Adipocyte (in vitro differentiated cells): ENCODE measurements around the gene C20orf144.
A peak's percentile ranks its signal among the peaks of the same experiment; 100 is the strongest.

Experiments
- DNase-seq: peaks from one replicate; pipeline ENCODE4 v3.0.0-alpha.2; 2015; ENCODE audit warnings: low read depth
- H3K27me3 ChIP-seq: replicated peaks from 2 replicates; pipeline ENCODE4 v1.7.0; 2013; ENCODE audit warnings: mild to moderate bottlenecking, low read length, moderate library complexity; ENCODE audit not compliant: control insufficient read depth, insufficient read depth
- H3K36me3 ChIP-seq: 2 replicates; pipeline ENCODE4 v1.7.0; 2013; ENCODE audit warnings: low read length, mild to moderate bottlenecking, moderate library complexity; ENCODE audit not compliant: control insufficient read depth, insufficient read depth, severe bottlenecking
- H3K4me1 ChIP-seq: 2 replicates; pipeline ENCODE4 v1.7.0; 2013; ENCODE audit warnings: mild to moderate bottlenecking, low read length, moderate library complexity; ENCODE audit not compliant: control insufficient read depth, insufficient read depth
- H3K4me3 ChIP-seq: 2 replicates; pipeline ENCODE4 v1.7.0; 2013; ENCODE audit warnings: mild to moderate bottlenecking, low read length, moderate library complexity
- H3K9ac ChIP-seq: 2 replicates; pipeline ENCODE4 v1.7.0; 2013; ENCODE audit warnings: mild to moderate bottlenecking, low read length, moderate library complexity
- H3K9me3 ChIP-seq: 2 replicates; pipeline ENCODE4 v1.7.0; 2013; ENCODE audit warnings: mild to moderate bottlenecking, low read length, moderate library complexity; ENCODE audit not compliant: control insufficient read depth

C20orf144 gene

GRCh38 chr20:33684533-33685327 is 22.6 kb downstream of the C20orf144 start:
- no peak for DNase-seq
- H3K4me1 ChIP-seq: peaks cover 52% of the 10 kb centered on the region
- H3K27me3 ChIP-seq: no peaks in the 10 kb centered on the region
- H3K9ac ChIP-seq: peak overlapping the region; percentile 76
- no peaks in the 10 kb centered on the region for H3K9me3 ChIP-seq
- H3K36me3 ChIP-seq: no peaks in the 10 kb centered on the region
- peak overlapping the region; percentile 78 for H3K4me3 ChIP-seq

DNA sequence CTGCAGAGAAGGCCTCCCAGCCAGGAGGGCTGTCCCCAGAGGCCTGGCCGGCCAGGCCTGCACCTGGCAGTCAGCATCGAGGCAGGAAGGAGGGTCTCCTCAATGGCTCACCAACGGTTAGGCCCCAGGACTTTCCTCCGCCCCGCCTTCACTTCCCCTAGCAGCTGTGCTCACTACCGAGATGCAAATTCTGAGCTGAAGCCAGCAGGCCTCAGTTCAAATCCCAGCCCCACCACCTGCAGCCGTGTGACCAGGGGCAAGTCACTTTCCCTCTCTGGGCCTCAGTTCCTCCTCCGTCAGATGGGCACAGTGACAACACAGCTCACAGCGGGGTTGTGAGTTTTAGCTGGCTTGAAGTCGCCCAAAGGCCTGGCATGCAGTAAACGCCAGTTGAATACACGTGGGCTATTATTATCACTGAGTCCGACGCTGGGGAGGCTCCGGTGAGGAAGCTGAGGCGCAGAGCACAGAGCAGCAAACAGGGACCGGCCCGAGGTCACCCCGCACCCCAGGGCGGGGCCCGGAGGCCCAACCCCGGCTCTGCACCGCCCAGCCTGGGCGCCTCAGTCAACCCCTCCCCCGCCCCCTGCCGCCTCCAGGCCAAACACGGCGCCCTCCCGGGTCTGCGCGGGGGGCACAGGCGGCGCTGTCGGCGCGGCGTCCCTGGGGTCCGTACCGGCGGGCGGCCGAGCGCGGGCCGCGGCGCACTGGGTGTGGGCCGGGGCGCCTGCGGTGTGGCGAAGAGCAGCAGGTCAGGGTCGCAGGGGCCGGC is 23.4 kb downstream of the C20orf144 start:
- peaks cover 51% of the 10 kb centered on the region for H3K4me1 ChIP-seq
- H3K4me3 ChIP-seq: peak overlapping the region; percentile 78
- peak; percentile 38 for DNase-seq
- H3K36me3 ChIP-seq: no peaks in the 10 kb centered on the region
- H3K27me3 ChIP-seq: no peaks in the 10 kb centered on the region
- no peaks in the 10 kb centered on the region for H3K9me3 ChIP-seq
- H3K9ac ChIP-seq: peak overlapping the region; percentile 76

GRCh38 chr20:33686100-33686983 is 24.2 kb downstream of the C20orf144 start, which contains the start of gene E2F1:
E2F1 (minus strand) TSS chr20:33686385; CDS start chr20:33686264, 121 bp downstream.
- H3K9ac ChIP-seq: peak within 1 kb of the TSS; percentile 76
- H3K4me1 ChIP-seq: peaks cover 43% of the 10 kb centered on the region
- peak; percentile 99 for DNase-seq
- H3K9me3 ChIP-seq: no peaks in the 10 kb centered on the region
- peak within 1 kb of the TSS; percentile 78 for H3K4me3 ChIP-seq
- H3K36me3 ChIP-seq: no peaks in the 10 kb centered on the region
- H3K27me3 ChIP-seq: no peaks in the 10 kb centered on the region

- Histone ChIP-seq H3K9ac (peak overlapping the region; percentile 55), H3K27me3 (no peaks in the 10 kb centered on the region), H3K4me3 (peak overlapping the region; percentile 76), H3K9me3 (no peaks in the 10 kb centered on the region), H3K4me1 (peaks cover 42% of the 10 kb centered on the region), H3K36me3 (no peaks in the 10 kb centered on the region)
- no peak for DNase-seq
Observed at GRCh38 chr20:33686984-33687366, 24.8 kb downstream of the C20orf144 start.

GRCh38 chr20:33687370-33687915 is 25.3 kb downstream of the C20orf144 start:
- H3K36me3 ChIP-seq: no peaks in the 10 kb centered on the region
- peaks cover 42% of the 10 kb centered on the region for H3K4me1 ChIP-seq
- DNase-seq: no peak
- H3K4me3 ChIP-seq: no peak overlapping the region
- H3K9me3 ChIP-seq: no peaks in the 10 kb centered on the region
- H3K9ac ChIP-seq: no peak overlapping the region
- H3K27me3 ChIP-seq: no peaks in the 10 kb centered on the region

DNA sequence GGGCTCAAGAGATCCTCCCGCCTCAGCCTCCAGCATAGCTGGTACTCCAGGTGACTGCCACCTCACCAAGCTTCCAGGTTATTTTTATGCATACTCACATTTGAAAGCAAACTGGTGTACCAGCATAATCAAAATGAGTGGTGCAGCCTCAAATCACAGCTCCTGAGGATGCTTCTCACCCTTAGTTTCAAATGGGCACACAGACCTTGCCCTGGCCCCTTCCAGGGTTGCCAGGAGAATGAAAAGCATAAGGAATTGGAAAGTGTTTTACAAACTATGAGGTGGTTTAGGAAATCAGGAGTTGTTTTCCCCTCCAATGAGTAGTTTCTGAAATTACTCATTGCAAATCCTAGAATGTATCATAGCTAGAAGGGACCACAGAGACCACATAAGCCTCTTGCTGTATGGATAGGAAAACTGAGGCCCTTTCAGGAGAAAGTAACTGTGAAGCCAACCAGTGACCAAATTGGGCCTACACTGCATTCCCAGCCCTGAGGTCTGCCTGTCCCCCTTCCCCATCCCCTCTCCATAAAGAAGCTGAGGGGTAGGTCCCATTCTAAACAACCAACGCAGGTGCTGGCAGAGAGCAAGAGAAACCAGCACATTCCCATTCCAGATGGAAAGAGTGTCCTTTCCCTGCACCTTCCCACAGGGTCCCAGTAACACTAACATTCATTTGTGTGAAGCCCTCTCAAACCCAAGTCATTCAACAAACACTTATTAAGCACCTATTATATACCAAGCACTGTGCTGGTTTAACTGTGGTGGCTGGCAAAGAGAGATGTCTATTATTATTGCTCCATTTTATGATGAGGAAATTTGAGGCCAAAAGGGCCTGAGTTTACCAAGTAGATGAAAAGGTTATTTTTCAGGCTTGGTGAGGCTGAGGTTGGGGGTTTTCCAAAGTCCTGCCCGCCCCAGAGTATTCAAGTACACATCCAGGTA is 26.1 kb downstream of the C20orf144 start:
- H3K9ac ChIP-seq: no peak overlapping the region
- no peaks in the 10 kb centered on the region for H3K36me3 ChIP-seq
- no peak for DNase-seq
- H3K27me3 ChIP-seq: no peaks in the 10 kb centered on the region
- H3K9me3 ChIP-seq: no peaks in the 10 kb centered on the region
- H3K4me3 ChIP-seq: no peak overlapping the region
- peaks cover 42% of the 10 kb centered on the region for H3K4me1 ChIP-seq

DNA sequence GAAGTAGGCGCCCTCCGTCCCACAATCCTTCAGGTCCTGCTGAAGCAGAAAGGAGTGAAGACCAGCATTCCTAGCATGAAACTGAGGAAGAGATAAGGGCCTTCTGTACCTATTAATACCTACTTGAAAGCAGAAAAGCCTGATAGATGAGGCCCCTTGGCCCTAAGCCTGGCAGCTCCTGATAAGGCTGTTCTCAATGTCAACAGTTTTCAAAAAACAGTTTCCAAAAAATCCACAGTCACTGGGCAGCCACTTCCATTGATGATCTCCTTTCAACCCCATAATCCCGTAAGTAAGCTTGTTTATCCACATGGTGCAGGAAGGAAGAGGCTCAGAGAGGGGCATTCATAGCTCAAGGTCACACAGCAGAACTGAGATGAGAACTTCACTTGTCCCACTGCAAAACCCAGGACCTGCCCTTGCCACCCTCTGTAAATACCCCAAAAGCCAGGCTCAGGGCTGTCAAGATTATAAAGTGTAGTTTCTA is 26.9 kb downstream of the C20orf144 start:
- no peak for DNase-seq
- no peaks in the 10 kb centered on the region for H3K9me3 ChIP-seq
- H3K36me3 ChIP-seq: no peaks in the 10 kb centered on the region
- no peaks in the 10 kb centered on the region for H3K27me3 ChIP-seq
- H3K4me3 ChIP-seq: no peak overlapping the region
- H3K4me1 ChIP-seq: peaks cover 42% of the 10 kb centered on the region
- no peak overlapping the region for H3K9ac ChIP-seq

DNA sequence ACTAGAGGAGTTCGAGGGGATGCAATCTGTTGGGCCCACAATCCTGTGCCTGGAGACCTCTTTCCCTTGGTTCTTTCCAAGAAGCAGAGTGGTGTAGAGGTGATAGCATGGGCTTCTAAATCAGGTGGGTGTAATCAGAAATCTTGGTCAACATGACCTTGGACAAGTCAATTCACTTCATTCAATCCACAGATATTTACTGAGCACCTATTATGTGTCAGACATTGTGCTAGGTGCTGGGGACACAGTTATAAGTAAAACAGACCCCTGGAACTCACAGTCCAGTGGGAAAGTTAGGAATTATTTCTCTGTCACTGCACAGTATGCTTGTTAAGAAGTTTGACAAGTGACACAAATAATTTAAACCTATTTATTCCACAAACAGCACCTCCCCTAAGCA is 27.4 kb downstream of the C20orf144 start:
- Histone ChIP-seq H3K9me3 (no peaks in the 10 kb centered on the region), H3K4me1 (peaks cover 47% of the 10 kb centered on the region), H3K9ac (no peak overlapping the region), H3K4me3 (no peak overlapping the region), H3K27me3 (no peaks in the 10 kb centered on the region), H3K36me3 (no peaks in the 10 kb centered on the region)
- no peak for DNase-seq

DNA sequence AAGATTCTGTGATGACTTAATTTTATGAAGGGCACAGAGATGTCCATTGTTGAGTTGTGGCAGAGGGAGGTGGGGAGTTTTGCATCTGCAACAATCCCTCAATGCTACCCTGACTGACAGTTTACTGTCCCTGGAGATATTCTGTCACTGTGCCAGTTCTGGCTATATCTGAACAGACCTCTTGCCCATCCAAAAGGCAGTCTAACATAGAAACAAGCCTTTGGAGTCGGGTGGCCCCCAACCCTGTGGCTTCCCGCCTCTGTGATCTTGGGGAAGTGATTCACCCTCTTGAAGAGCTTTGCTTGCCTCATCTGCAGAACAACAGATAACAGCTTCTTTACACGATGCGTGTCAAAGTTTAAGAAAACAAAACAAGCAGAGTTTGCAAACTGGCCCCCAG is 27.8 kb downstream of the C20orf144 start:
- Histone ChIP-seq H3K4me1 (peaks cover 44% of the 10 kb centered on the region), H3K36me3 (no peaks in the 10 kb centered on the region), H3K27me3 (no peaks in the 10 kb centered on the region), H3K9ac (no peak overlapping the region), H3K9me3 (no peaks in the 10 kb centered on the region), H3K4me3 (no peak overlapping the region)
- DNase-seq: no peak

- no peak overlapping the region for H3K4me3 ChIP-seq
- H3K36me3 ChIP-seq: no peaks in the 10 kb centered on the region
- DNase-seq: no peak
- H3K9me3 ChIP-seq: no peaks in the 10 kb centered on the region
- no peak overlapping the region for H3K9ac ChIP-seq
- peaks cover 38% of the 10 kb centered on the region for H3K4me1 ChIP-seq
- H3K27me3 ChIP-seq: no peaks in the 10 kb centered on the region
Observed at GRCh38 chr20:33693289-33693688, 31.2 kb downstream of the C20orf144 start.
